Measurements from ENCODE around the gene RAB7A. TPM values are rescaled to one million over a fixed set of nuclear protein-coding genes. Genes with fewer than 3 reads are reported as not detected.

Gene RAB7A
- total and polyA plus RNA-seq, 9 donors, result 31.5 to 160 (median 141) TPM

- no peak overlapping the region for H3K27ac ChIP-seq (ENCODE audit: low read length)
- no peaks in the 10 kb centered on the region for H3K27me3 ChIP-seq (ENCODE audit: control insufficient read depth, insufficient read depth, low read length)
- DNase-seq, result no peak
- H3K36me3 ChIP-seq (ENCODE audit: control insufficient read depth, insufficient read depth, low read length), result no peaks in the 10 kb centered on the region
- WGBS (ENCODE audit: insufficient coverage), result 93% methylated on average over 3 of the region's 5 CpGs
- H3K9me3 ChIP-seq (replicated peaks; ENCODE audit: control insufficient read depth, low read depth, low read length), result no peaks in the 10 kb centered on the region
- no peak overlapping the region for H3K4me3 ChIP-seq (ENCODE audit: low read length)
- H3K4me1 ChIP-seq (ENCODE audit: control insufficient read depth, insufficient read depth, low read length), result no peaks in the 10 kb centered on the region
Measured at GRCh38 chr3:128689060-128689459, 36.9 kb upstream of the RAB7A start.

- peaks cover 4% of the 10 kb centered on the region for H3K4me1 ChIP-seq (ENCODE audit: control insufficient read depth, insufficient read depth, low read length)
- H3K9me3 ChIP-seq (replicated peaks; ENCODE audit: control insufficient read depth, low read depth, low read length), result no peaks in the 10 kb centered on the region
- 0% methylated on average over 1 of the region's 2 CpGs for WGBS (ENCODE audit: insufficient coverage)
- H3K4me3 ChIP-seq (ENCODE audit: low read length), result no peak overlapping the region
- no peak for DNase-seq
- no peaks in the 10 kb centered on the region for H3K36me3 ChIP-seq (ENCODE audit: control insufficient read depth, insufficient read depth, low read length)
- H3K27ac ChIP-seq (ENCODE audit: low read length), result no peak overlapping the region
- no peaks in the 10 kb centered on the region for H3K27me3 ChIP-seq (ENCODE audit: control insufficient read depth, insufficient read depth, low read length)
Measured at GRCh38 chr3:128693696-128694095, 32.3 kb upstream of the RAB7A start.

- no peaks in the 10 kb centered on the region for H3K27me3 ChIP-seq (ENCODE audit: control insufficient read depth, insufficient read depth, low read length)
- peaks cover 7% of the 10 kb centered on the region for H3K4me1 ChIP-seq (ENCODE audit: control insufficient read depth, insufficient read depth, low read length)
- H3K4me3 ChIP-seq (ENCODE audit: low read length), result no peak overlapping the region
- no peak for DNase-seq
- H3K27ac ChIP-seq (ENCODE audit: low read length), result no peak overlapping the region
- no peaks in the 10 kb centered on the region for H3K36me3 ChIP-seq (ENCODE audit: control insufficient read depth, insufficient read depth, low read length)
- H3K9me3 ChIP-seq (replicated peaks; ENCODE audit: control insufficient read depth, low read depth, low read length), result no peaks in the 10 kb centered on the region
- WGBS (ENCODE audit: insufficient coverage), result 94% methylated on average over 7 of the region's 8 CpGs
Measured at GRCh38 chr3:128697341-128697740, 28.6 kb upstream of the RAB7A start.

- no peaks in the 10 kb centered on the region for H3K36me3 ChIP-seq (ENCODE audit: control insufficient read depth, insufficient read depth, low read length)
- H3K9me3 ChIP-seq (replicated peaks; ENCODE audit: control insufficient read depth, low read depth, low read length), result no peaks in the 10 kb centered on the region
- H3K4me3 ChIP-seq (ENCODE audit: low read length), result peak overlapping the region; percentile 62
- H3K4me1 ChIP-seq (ENCODE audit: control insufficient read depth, insufficient read depth, low read length), result peaks cover 7% of the 10 kb centered on the region
- no peaks in the 10 kb centered on the region for H3K27me3 ChIP-seq (ENCODE audit: control insufficient read depth, insufficient read depth, low read length)
- peak overlapping the region; percentile 49 for H3K27ac ChIP-seq (ENCODE audit: low read length)
- 3% methylated on average over 34 of the region's 53 CpGs for WGBS (ENCODE audit: insufficient coverage)
- peak; percentile 50 for DNase-seq
Measured at GRCh38 chr3:128698211-128699047, 27.6 kb upstream of the RAB7A start.

GRCh38 chr3:128701342-128702212 lies 24.4 kb upstream of the RAB7A start:
- WGBS (ENCODE audit: insufficient coverage), result 56% methylated on average over 4 of the region's 11 CpGs
- Histone ChIP-seq H3K27me3 (ENCODE audit: control insufficient read depth, insufficient read depth, low read length) (no peaks in the 10 kb centered on the region), H3K4me3 (ENCODE audit: low read length) (no peak overlapping the region), H3K36me3 (ENCODE audit: control insufficient read depth, insufficient read depth, low read length) (no peaks in the 10 kb centered on the region), H3K9me3 (replicated peaks; ENCODE audit: control insufficient read depth, low read depth, low read length) (no peaks in the 10 kb centered on the region), H3K27ac (ENCODE audit: low read length) (no peak overlapping the region), H3K4me1 (ENCODE audit: control insufficient read depth, insufficient read depth, low read length) (peaks cover 7% of the 10 kb centered on the region)
- DNase-seq, result peak; percentile 32

- Histone ChIP-seq H3K9me3 (replicated peaks; ENCODE audit: control insufficient read depth, low read depth, low read length) (no peaks in the 10 kb centered on the region), H3K4me1 (ENCODE audit: control insufficient read depth, insufficient read depth, low read length) (peaks cover 7% of the 10 kb centered on the region), H3K27ac (ENCODE audit: low read length) (no peak overlapping the region), H3K27me3 (ENCODE audit: control insufficient read depth, insufficient read depth, low read length) (no peaks in the 10 kb centered on the region), H3K36me3 (ENCODE audit: control insufficient read depth, insufficient read depth, low read length) (no peaks in the 10 kb centered on the region), H3K4me3 (ENCODE audit: low read length) (no peak overlapping the region)
- no peak for DNase-seq
- WGBS (ENCODE audit: insufficient coverage), result 85% methylated on average over 2 of the region's 3 CpGs
Measured at GRCh38 chr3:128702391-128702790, 23.6 kb upstream of the RAB7A start.

- Histone ChIP-seq H3K9me3 (replicated peaks; ENCODE audit: control insufficient read depth, low read depth, low read length) (no peaks in the 10 kb centered on the region), H3K36me3 (ENCODE audit: control insufficient read depth, insufficient read depth, low read length) (no peaks in the 10 kb centered on the region), H3K27me3 (ENCODE audit: control insufficient read depth, insufficient read depth, low read length) (no peaks in the 10 kb centered on the region), H3K4me3 (ENCODE audit: low read length) (no peak overlapping the region), H3K27ac (ENCODE audit: low read length) (no peak overlapping the region), H3K4me1 (ENCODE audit: control insufficient read depth, insufficient read depth, low read length) (peaks cover 4% of the 10 kb centered on the region)
- no peak for DNase-seq
- 83% methylated on average over 2 of the region's 5 CpGs for whole genome bisulfite sequencing (ENCODE audit: insufficient coverage)
Measured at GRCh38 chr3:128703561-128703960, 22.4 kb upstream of the RAB7A start.

- Histone ChIP-seq H3K36me3 (ENCODE audit: control insufficient read depth, insufficient read depth, low read length) (no peaks in the 10 kb centered on the region), H3K4me3 (ENCODE audit: low read length) (no peak overlapping the region), H3K9me3 (replicated peaks; ENCODE audit: control insufficient read depth, low read depth, low read length) (no peaks in the 10 kb centered on the region), H3K27ac (ENCODE audit: low read length) (no peak overlapping the region), H3K27me3 (ENCODE audit: control insufficient read depth, insufficient read depth, low read length) (peaks cover 3% of the 10 kb centered on the region), H3K4me1 (ENCODE audit: control insufficient read depth, insufficient read depth, low read length) (peaks cover 4% of the 10 kb centered on the region)
- DNase-seq, result no peak
- 93% methylated on average over 2 of the region's 7 CpGs for WGBS (ENCODE audit: insufficient coverage)
Measured at GRCh38 chr3:128706086-128706615, 19.8 kb upstream of the RAB7A start.

GRCh38 chr3:128707928-128708494 lies 18.0 kb upstream of the RAB7A start:
- no peaks in the 10 kb centered on the region for H3K4me1 ChIP-seq (ENCODE audit: control insufficient read depth, insufficient read depth, low read length)
- H3K4me3 ChIP-seq (ENCODE audit: low read length), result no peak overlapping the region
- H3K27me3 ChIP-seq (ENCODE audit: control insufficient read depth, insufficient read depth, low read length), result peaks cover 3% of the 10 kb centered on the region
- H3K36me3 ChIP-seq (ENCODE audit: control insufficient read depth, insufficient read depth, low read length), result no peaks in the 10 kb centered on the region
- WGBS (ENCODE audit: insufficient coverage), result no CpG with 5 or more reads among the region's 2 CpGs
- no peak overlapping the region for H3K27ac ChIP-seq (ENCODE audit: low read length)
- no peaks in the 10 kb centered on the region for H3K9me3 ChIP-seq (replicated peaks; ENCODE audit: control insufficient read depth, low read depth, low read length)
- DNase-seq, result no peak

GRCh38 chr3:128709038-128709437 lies 16.9 kb upstream of the RAB7A start:
- no peaks in the 10 kb centered on the region for H3K36me3 ChIP-seq (ENCODE audit: control insufficient read depth, insufficient read depth, low read length)
- DNase-seq, result no peak
- no peaks in the 10 kb centered on the region for H3K4me1 ChIP-seq (ENCODE audit: control insufficient read depth, insufficient read depth, low read length)
- 77% methylated on average over 2 of the region's 4 CpGs for WGBS (ENCODE audit: insufficient coverage)
- H3K9me3 ChIP-seq (replicated peaks; ENCODE audit: control insufficient read depth, low read depth, low read length), result no peaks in the 10 kb centered on the region
- H3K27ac ChIP-seq (ENCODE audit: low read length), result no peak overlapping the region
- H3K27me3 ChIP-seq (ENCODE audit: control insufficient read depth, insufficient read depth, low read length), result peaks cover 3% of the 10 kb centered on the region
- no peak overlapping the region for H3K4me3 ChIP-seq (ENCODE audit: low read length)

Measured in muscle of leg (tissue), 11 donors.